ENCODE data around the gene PFKFB1. TPM values are rescaled to one million over a fixed set of nuclear protein-coding genes. Genes with fewer than 3 reads are reported as not detected.
A peak's percentile ranks its signal among the peaks of the same experiment; 100 is the strongest.
"Not testable (repeated sequence)": the region's sequence is repeated elsewhere in the genome, so short reads cannot be mapped to it uniquely, and the experiment has no call there.

Gene PFKFB1
- total and polyA plus RNA-seq, 5 donors from 2014 or later = 0.09 to 0.40 (median 0.35) TPM; not detected in 2

DNA sequence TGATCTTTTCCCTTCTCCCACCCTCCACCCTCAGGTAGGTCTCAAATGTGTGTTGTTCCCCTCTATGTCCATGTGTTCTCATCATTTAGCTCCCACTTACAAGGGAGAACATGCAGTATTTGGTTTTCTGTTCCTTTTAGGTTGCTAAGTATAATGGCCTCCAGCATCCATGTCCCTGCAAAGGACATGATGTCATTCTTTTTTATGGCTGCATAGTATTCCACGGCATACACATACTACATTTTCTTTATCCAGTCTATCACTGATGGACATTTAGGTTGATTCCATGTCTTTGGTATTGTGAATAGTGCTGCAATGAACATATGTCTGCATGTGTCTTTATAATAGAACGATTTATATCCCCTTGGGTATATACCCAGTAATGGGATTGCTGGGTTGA lies 10.7 kb downstream of the PFKFB1 start:
- H3K27ac Mint-ChIP-seq; H3K4me3 ChIP-seq (ENCODE audit: low read depth, low read length); H3K27ac ChIP-seq (ENCODE audit: insufficient read depth, low read length, poor library complexity, severe bottlenecking); DNase-seq; H3K4me1 ChIP-seq (ENCODE audit: control insufficient read depth, insufficient read depth, low read length, poor library complexity, severe bottlenecking); H3K4me3 Mint-ChIP-seq; ATAC-seq (ENCODE audit: low read depth in 2 of 2); H3K4me1 Mint-ChIP-seq; H3K27me3 Mint-ChIP-seq; H3K9me3 Mint-ChIP-seq; H3K9me3 ChIP-seq (ENCODE audit: control insufficient read depth in 2 of 2, low read length in 2 of 2); H3K27me3 ChIP-seq (ENCODE audit: control insufficient read depth, insufficient read depth, low read length); H3K36me3 Mint-ChIP-seq; H3K36me3 ChIP-seq (ENCODE audit: control insufficient read depth, insufficient read depth, low read length): not testable (repeated sequence)

DNA sequence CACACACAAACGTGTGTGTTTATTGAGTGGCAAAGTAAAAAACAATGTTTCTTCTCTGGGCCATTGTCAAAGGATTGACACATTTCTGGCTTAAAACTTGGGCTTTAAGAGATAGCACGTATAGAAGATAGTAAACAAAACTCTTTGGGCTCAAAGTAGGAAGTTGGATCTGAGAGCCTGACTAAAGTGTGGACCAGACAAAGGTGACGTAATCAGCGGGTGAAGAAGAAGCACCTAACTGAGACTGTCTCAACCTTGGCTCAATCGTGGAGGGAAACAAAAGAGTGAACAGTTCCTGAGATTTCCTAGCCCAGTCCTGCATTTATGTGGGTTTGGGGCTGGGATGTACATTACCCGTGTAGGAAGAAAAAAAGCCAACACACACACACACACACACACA lies 13.7 kb downstream of the PFKFB1 start:
- Histone ChIP-seq H3K4me3 (ENCODE audit: low read depth, low read length) (no peak overlapping the region), H3K4me1 (ENCODE audit: control insufficient read depth, insufficient read depth, low read length, poor library complexity, severe bottlenecking) (no peaks in the 10 kb centered on the region), H3K27ac (ENCODE audit: insufficient read depth, low read length, poor library complexity, severe bottlenecking) (no peak overlapping the region), H3K36me3 (ENCODE audit: control insufficient read depth, insufficient read depth, low read length) (no peaks in the 10 kb centered on the region), H3K9me3 (ENCODE audit: control insufficient read depth in 2 of 2, low read length in 2 of 2) (no peaks in the 10 kb centered on the region), H3K27me3 (ENCODE audit: control insufficient read depth, insufficient read depth, low read length) (no peaks in the 10 kb centered on the region)
- H3K9me3 Mint-ChIP-seq = peaks cover 0 to 3% (median 0%) of the 10 kb centered on the region in 7 donors
- H3K27ac Mint-ChIP-seq = no peak overlapping the region
- no peaks in the 10 kb centered on the region for H3K4me1 Mint-ChIP-seq
- no peak overlapping the region for H3K4me3 Mint-ChIP-seq
- no peak for ATAC-seq (ENCODE audit: low read depth in 2 of 2)
- DNase-seq = no peak
- H3K27me3 Mint-ChIP-seq = no peaks in the 10 kb centered on the region
- H3K36me3 Mint-ChIP-seq = no peaks in the 10 kb centered on the region

DNA sequence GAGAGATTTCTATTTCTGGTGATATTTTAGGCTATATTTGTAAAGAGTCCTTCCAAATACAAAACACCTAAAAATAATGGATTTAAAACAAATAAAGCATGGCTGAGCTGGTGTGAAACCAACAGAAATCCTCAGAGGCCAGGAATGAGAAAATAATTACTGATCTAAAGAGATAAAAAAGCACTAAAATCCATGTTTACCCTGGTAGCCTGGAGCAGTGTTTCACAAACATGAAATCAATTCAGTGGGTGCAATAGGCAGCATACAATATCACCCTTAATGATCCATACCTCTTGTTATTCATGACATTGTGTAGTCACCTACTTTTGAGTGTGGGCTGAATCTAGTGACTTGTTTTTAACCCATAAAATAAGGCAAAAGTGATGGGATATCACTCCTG lies 14.6 kb downstream of the PFKFB1 start:
- no peak for ATAC-seq (ENCODE audit: low read depth in 2 of 2)

DNA sequence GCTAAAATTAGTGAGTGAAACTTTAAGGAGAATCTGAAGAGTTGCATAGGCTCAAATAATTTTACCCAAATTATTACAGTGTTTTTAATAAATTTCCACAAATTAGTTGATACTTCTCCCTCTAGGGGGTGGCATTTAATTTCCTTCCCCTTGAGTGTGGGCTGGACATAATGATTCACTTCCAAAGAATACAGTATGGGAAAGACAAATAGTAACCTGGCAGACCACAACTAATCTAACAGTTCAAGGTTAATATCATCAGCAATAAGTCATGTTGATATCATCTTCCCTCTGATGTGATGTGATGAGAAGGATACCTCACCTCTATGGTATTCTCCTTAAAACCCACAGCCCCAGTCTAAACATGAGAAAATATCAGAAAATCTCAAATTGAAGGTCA lies 15.5 kb downstream of the PFKFB1 start:
- Mint-ChIP-seq H3K27ac (no peak overlapping the region), H3K36me3 (no peaks in the 10 kb centered on the region), H3K9me3 (peaks cover 0 to 3% (median 0%) of the 10 kb centered on the region in 7 donors), H3K4me3 (no peak overlapping the region), H3K27me3 (no peaks in the 10 kb centered on the region), H3K4me1 (no peaks in the 10 kb centered on the region)
- no peak for ATAC-seq (ENCODE audit: low read depth in 2 of 2)
- Histone ChIP-seq H3K4me1 (ENCODE audit: control insufficient read depth, insufficient read depth, low read length, poor library complexity, severe bottlenecking) (no peaks in the 10 kb centered on the region), H3K27ac (ENCODE audit: insufficient read depth, low read length, poor library complexity, severe bottlenecking) (no peak overlapping the region), H3K27me3 (ENCODE audit: control insufficient read depth, insufficient read depth, low read length) (no peaks in the 10 kb centered on the region), H3K4me3 (ENCODE audit: low read depth, low read length) (no peak overlapping the region), H3K36me3 (ENCODE audit: control insufficient read depth, insufficient read depth, low read length) (no peaks in the 10 kb centered on the region), H3K9me3 (ENCODE audit: control insufficient read depth in 2 of 2, low read length in 2 of 2) (no peaks in the 10 kb centered on the region)
- no peak for DNase-seq

More for the DNA sequence above, 14.6 kb downstream of the PFKFB1 start:
- no peaks in the 10 kb centered on the region for H3K27me3 Mint-ChIP-seq
- no peaks in the 10 kb centered on the region for H3K36me3 ChIP-seq (ENCODE audit: control insufficient read depth, insufficient read depth, low read length)
- no peak overlapping the region for H3K27ac Mint-ChIP-seq
- no peak overlapping the region for H3K27ac ChIP-seq (ENCODE audit: insufficient read depth, low read length, poor library complexity, severe bottlenecking)
- H3K27me3 ChIP-seq (ENCODE audit: control insufficient read depth, insufficient read depth, low read length) = no peaks in the 10 kb centered on the region
- no peaks in the 10 kb centered on the region for H3K36me3 Mint-ChIP-seq
- no peak overlapping the region for H3K4me3 ChIP-seq (ENCODE audit: low read depth, low read length)
- DNase-seq = no peak
- H3K9me3 Mint-ChIP-seq = peaks cover 0 to 3% (median 0%) of the 10 kb centered on the region in 7 donors
- no peaks in the 10 kb centered on the region for H3K9me3 ChIP-seq (ENCODE audit: control insufficient read depth in 2 of 2, low read length in 2 of 2)
- no peak overlapping the region for H3K4me3 Mint-ChIP-seq
- no peaks in the 10 kb centered on the region for H3K4me1 ChIP-seq (ENCODE audit: control insufficient read depth, insufficient read depth, low read length, poor library complexity, severe bottlenecking)
- no peaks in the 10 kb centered on the region for H3K4me1 Mint-ChIP-seq

DNA sequence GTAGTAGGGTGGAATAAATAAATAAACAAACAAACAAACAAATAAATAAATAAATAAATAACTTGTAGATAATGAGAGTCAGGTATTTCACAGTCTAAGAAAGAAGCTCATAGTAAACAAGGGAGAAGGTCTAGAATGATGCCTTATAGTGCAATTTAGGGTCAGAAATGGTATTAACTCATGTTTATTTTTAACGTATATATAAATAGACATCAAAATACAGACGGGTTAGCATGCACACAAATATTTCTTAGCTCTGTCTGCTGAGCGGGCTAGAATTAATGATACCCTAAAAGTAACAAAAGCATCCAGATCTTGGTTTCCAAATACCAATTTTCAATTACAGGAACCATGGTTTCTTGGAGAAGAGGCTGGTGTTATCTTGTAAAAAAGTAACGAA lies 16.6 kb downstream of the PFKFB1 start:
- peaks cover 0 to 2% (median 0%) of the 10 kb centered on the region in 7 donors for H3K9me3 Mint-ChIP-seq
- no peaks in the 10 kb centered on the region for H3K27me3 ChIP-seq (ENCODE audit: control insufficient read depth, insufficient read depth, low read length)
- no peak overlapping the region for H3K27ac ChIP-seq (ENCODE audit: insufficient read depth, low read length, poor library complexity, severe bottlenecking)
- H3K36me3 Mint-ChIP-seq = no peaks in the 10 kb centered on the region
- no peak for ATAC-seq (ENCODE audit: low read depth in 2 of 2)
- no peak for DNase-seq
- no peak overlapping the region for H3K4me3 Mint-ChIP-seq
- H3K4me1 Mint-ChIP-seq = no peaks in the 10 kb centered on the region
- H3K27ac Mint-ChIP-seq = no peak overlapping the region
- H3K36me3 ChIP-seq (ENCODE audit: control insufficient read depth, insufficient read depth, low read length) = no peaks in the 10 kb centered on the region
- no peak overlapping the region for H3K4me3 ChIP-seq (ENCODE audit: low read depth, low read length)
- no peaks in the 10 kb centered on the region for H3K4me1 ChIP-seq (ENCODE audit: control insufficient read depth, insufficient read depth, low read length, poor library complexity, severe bottlenecking)
- no peaks in the 10 kb centered on the region for H3K9me3 ChIP-seq (ENCODE audit: control insufficient read depth in 2 of 2, low read length in 2 of 2)
- no peaks in the 10 kb centered on the region for H3K27me3 Mint-ChIP-seq

DNA sequence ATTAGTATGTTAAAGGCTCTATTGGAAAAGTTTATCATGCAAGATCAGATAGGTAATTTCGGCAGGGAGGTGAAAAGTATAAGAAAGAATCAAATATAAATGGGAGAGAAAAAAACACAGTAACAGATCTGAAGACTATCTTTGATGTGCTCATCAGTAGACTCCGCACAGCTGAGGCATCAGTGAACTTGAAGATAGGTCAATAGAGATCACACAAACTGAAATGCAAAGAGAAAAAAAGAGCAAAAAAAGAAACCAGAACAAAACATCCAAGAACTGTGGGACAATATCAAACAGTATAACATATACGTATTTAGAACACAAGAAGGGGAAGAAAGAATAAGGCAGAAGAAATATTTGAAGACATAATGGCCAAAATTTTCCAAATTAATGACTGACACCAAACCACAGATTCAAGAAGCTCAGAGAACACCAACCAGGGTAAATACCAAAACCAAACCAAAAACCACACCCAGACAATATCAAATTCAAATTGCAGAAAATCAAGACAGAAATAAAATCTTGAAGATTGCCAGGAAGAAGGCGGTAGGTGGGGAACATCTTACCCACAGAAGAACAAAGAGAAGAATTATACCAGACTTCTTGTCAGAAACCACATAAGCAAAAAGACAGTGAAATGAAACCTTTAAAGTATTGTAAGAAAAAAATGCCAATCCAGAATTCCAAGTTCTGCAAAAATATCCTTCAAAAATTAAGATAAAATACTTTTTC lies 29.1 kb downstream of the PFKFB1 start:
- DNase-seq = peak in 1 of 3 donors; percentile 13
- H3K27ac Mint-ChIP-seq = peak overlapping the region in 1 of 3 donors; percentile 57
- H3K4me3 Mint-ChIP-seq = peak overlapping the region in 1 of 4 donors; percentile 6
- peaks cover 0 to 8% (median 3%) of the 10 kb centered on the region in 4 donors for H3K4me1 Mint-ChIP-seq
- Histone ChIP-seq H3K36me3 (ENCODE audit: control insufficient read depth, insufficient read depth, low read length) (no peaks in the 10 kb centered on the region), H3K27ac (ENCODE audit: insufficient read depth, low read length, poor library complexity, severe bottlenecking) (no peak overlapping the region), H3K4me3 (ENCODE audit: low read depth, low read length) (no peak overlapping the region), H3K4me1 (ENCODE audit: control insufficient read depth, insufficient read depth, low read length, poor library complexity, severe bottlenecking) (no peaks in the 10 kb centered on the region), H3K27me3 (ENCODE audit: control insufficient read depth, insufficient read depth, low read length) (no peaks in the 10 kb centered on the region), H3K9me3 (ENCODE audit: control insufficient read depth in 2 of 2, low read length in 2 of 2) (no peaks in the 10 kb centered on the region)
- peaks cover 9% of the 10 kb centered on the region for H3K27me3 Mint-ChIP-seq
- no peak for ATAC-seq (ENCODE audit: low read depth in 2 of 2)
- peaks cover 0 to 3% (median 0%) of the 10 kb centered on the region in 7 donors for H3K9me3 Mint-ChIP-seq
- no peaks in the 10 kb centered on the region for H3K36me3 Mint-ChIP-seq

DNA sequence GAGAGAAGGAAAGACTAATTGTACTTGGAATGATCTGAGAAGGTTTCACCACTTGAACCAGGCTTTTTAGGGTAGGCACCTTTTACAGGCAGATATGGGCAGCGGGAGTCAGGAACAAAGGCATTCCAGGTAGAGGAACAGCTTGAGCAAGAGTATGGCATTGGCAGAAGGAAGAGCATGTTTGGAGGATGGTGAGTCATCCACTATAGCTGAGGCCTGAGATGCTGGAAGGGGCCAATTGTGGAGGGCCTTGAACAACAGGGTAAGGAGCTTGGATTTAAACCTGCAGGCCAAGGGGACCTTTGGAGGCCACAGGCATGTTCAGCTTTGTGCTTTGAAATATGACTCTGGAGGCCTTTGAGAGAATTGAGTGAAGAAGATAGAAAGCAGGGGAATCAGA lies 32.2 kb downstream of the PFKFB1 start:
- H3K9me3 ChIP-seq (ENCODE audit: control insufficient read depth in 2 of 2, low read length in 2 of 2) = no peaks in the 10 kb centered on the region
- H3K4me3 ChIP-seq (ENCODE audit: low read depth, low read length) = no peak overlapping the region
- no peaks in the 10 kb centered on the region for H3K36me3 ChIP-seq (ENCODE audit: control insufficient read depth, insufficient read depth, low read length)
- Mint-ChIP-seq H3K9me3 (peaks cover 0 to 4% (median 0%) of the 10 kb centered on the region in 7 donors), H3K27me3 (peaks cover 9% of the 10 kb centered on the region), H3K36me3 (no peaks in the 10 kb centered on the region), H3K27ac (no peak overlapping the region), H3K4me3 (no peak overlapping the region), H3K4me1 (peaks cover 0 to 8% (median 3%) of the 10 kb centered on the region in 4 donors)
- H3K27me3 ChIP-seq (ENCODE audit: control insufficient read depth, insufficient read depth, low read length) = no peaks in the 10 kb centered on the region
- DNase-seq (no peak), ATAC-seq (ENCODE audit: low read depth in 2 of 2) (no peak)
- H3K4me1 ChIP-seq (ENCODE audit: control insufficient read depth, insufficient read depth, low read length, poor library complexity, severe bottlenecking) = no peaks in the 10 kb centered on the region
- H3K27ac ChIP-seq (ENCODE audit: insufficient read depth, low read length, poor library complexity, severe bottlenecking) = no peak overlapping the region

DNA sequence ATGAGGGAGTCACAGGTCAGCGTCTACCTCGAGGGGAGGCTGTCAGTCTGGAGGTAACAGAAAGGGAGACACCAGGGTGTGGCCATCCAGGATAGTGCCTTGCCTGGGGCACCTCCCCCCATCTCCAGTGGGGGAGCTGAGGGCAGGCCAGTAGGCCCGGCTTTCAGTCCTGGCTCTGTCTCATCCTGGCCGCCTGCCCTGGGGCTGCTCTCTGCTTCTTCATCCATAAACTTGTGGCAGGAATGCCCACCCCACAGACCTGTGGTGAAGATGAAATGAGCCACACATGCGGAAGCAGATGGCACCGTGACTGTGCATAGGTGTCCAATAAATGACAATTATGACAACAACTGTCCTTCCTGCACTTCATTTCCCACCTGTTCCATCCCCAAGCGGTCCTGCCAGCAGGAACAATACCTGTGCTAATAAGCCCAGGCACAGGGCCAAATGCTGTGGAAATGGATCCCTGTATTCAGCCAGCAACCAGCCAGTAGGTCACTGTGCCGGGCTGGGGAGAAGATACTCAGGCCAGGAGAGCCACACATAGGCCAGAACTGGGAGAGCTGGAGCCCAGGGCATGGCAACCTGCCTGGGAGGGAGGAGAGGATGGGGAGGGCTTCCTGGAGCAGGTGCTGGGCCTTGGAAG lies 43.1 kb downstream of the PFKFB1 start:
- Mint-ChIP-seq H3K4me3 (no peak overlapping the region), H3K36me3 (no peaks in the 10 kb centered on the region), H3K9me3 (peaks cover 0 to 2% (median 0%) of the 10 kb centered on the region in 7 donors), H3K27ac (no peak overlapping the region), H3K4me1 (no peaks in the 10 kb centered on the region), H3K27me3 (no peaks in the 10 kb centered on the region)
- H3K9me3 ChIP-seq (ENCODE audit: control insufficient read depth in 2 of 2, low read length in 2 of 2) = no peaks in the 10 kb centered on the region
- H3K4me3 ChIP-seq (ENCODE audit: low read depth, low read length) = no peak overlapping the region
- H3K36me3 ChIP-seq (ENCODE audit: control insufficient read depth, insufficient read depth, low read length) = no peaks in the 10 kb centered on the region
- H3K27me3 ChIP-seq (ENCODE audit: control insufficient read depth, insufficient read depth, low read length) = no peaks in the 10 kb centered on the region
- H3K4me1 ChIP-seq (ENCODE audit: control insufficient read depth, insufficient read depth, low read length, poor library complexity, severe bottlenecking) = no peaks in the 10 kb centered on the region
- no peak overlapping the region for H3K27ac ChIP-seq (ENCODE audit: insufficient read depth, low read length, poor library complexity, severe bottlenecking)
- no peak for DNase-seq
- ATAC-seq (ENCODE audit: low read depth in 2 of 2) = no peak
